GM12875 (cell line): ENCODE results near the gene P2RX4.
"Not testable (repeated sequence)": the region's sequence is repeated elsewhere in the genome, so short reads cannot be mapped to it uniquely, and the experiment has no call there.

ENCODE experiments used
- H3K4me3 ChIP-seq: one replicate; pipeline ENCODE4 v1.5.1; 2011; ENCODE audit warnings: low read depth, low read length, control low read depth
- CTCF ChIP-seq: IDR thresholded peaks from 2 replicates; pipeline ENCODE4 v1.5.1; 2011; ENCODE audit warnings: low read depth, mild to moderate bottlenecking, control low read depth, inconsistent platforms, low read length, moderate library complexity, borderline replicate concordance; ENCODE audit not compliant: insufficient read depth

Gene P2RX4

GRCh38 chr12:121188227-121188626 lies 21.7 kb upstream of the P2RX4 start:
- no peak for TF ChIP-seq CTCF
- H3K4me3 ChIP-seq = no peak overlapping the region

- TF ChIP-seq CTCF = no peak
- H3K4me3 ChIP-seq = no peak overlapping the region
These were observed 20.8 kb upstream of the P2RX4 start for GRCh38 chr12:121189131-121189530.

GRCh38 chr12:121189619-121190155 lies 20.2 kb upstream of the P2RX4 start:
- H3K4me3 ChIP-seq = no peak overlapping the region
- TF ChIP-seq CTCF = no peak

DNA sequence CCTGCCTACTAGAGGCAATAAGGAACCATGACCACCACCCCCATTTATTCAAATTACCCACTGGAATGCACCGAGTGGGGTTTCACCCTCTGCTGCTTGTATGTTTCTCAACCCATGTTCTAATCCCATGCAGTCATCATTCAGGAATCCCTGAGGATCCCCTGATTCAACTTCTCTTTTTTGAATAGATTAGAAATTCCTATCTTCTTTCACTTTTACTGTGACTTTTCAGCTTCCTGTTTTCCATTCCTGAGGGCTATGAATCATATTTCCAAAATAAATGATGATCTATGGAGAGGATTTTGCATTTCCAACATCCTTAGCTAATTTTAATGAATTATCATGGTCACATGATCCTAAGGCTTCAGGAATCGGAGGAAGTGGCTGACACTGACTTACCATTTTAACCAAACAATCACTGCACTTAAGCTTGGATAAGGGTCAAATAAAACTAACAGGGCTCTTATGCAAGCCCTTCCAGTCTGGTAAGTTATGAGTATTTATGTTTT lies 19.4 kb upstream of the P2RX4 start:
- H3K4me3 ChIP-seq = no peak overlapping the region
- TF ChIP-seq CTCF = no peak

DNA sequence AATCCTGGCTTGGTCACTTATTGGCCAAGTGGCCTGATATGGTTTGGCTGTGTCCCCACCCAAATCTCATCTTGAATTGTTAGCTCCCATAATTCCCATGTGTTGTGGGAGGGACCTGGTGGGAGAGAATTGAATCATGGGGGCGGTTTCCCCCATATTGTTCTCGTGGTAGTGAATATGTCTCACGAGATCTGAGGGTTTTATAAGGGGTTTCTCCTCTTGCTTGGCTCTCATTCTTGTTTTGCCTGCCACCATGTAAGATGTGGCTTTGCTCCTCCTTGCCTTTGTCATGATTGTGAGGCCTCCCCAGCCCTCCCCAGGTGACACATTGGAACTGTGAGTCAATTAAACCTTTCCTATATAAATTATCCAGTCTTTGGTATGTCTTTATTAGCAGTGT lies 18.8 kb upstream of the P2RX4 start:
- no peak for TF ChIP-seq CTCF
- H3K4me3 ChIP-seq = no peak overlapping the region

DNA sequence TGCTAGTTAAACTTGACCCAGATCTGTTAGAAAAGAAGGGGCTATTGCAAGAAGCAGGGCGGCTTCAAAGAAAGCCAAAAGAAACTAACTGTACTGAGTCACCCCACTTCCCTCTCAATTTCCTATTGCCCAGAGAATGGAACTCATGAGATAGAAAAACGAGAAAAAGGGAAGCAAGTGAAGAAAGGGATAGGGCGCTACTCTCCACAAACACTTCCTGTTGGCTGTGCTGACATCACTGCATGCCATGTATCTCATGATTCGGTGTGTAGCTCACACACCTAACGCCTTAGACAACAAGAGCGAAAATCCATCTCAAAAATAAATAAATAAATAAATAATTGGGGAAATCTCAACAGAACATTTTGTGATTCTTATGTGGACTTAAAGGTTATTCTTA lies 13.0 kb upstream of the P2RX4 start:
- no peak overlapping the region for H3K4me3 ChIP-seq
- TF ChIP-seq CTCF = no peak

DNA sequence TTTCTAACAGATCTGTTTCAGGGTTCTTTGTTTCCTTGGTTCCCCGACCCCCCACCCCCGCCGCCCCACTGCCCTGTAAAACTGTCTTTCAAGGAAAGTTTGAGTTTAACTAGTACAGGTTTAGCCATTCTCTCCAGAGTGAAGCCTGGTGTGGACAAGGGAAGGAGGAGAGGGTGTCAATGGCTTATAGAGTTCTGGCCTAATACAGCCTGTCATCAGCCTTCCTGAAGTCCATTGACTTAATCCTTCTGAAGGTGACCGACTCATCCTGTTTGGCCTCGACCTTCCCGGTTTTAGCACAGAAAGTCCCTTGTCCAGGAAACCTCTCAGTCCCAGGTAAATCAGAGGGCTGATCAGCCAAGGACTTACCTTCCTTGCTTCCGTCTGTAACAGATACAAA lies 11.0 kb upstream of the P2RX4 start:
- TF ChIP-seq CTCF = no peak
- no peak overlapping the region for H3K4me3 ChIP-seq

DNA sequence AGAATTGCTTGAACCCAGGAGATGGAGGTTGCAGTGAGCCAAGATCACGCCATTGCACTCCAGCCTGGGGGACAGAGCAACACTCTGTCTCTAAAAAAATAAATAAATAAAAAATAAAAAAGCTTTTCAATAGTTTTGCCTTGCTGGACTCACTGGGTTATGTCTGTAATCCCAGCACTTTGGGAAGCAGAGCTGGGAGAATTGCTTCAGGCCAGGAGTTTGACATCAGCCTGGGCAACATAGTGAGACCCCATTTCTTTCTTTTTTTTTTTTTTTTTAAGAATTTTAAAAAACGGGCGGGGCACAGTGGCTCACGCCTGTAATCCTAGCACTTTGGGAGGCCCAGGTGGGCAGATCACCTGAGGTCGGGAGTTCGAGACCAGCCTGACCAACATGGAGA lies 8.8 kb upstream of the P2RX4 start:
- H3K4me3 ChIP-seq = not testable (repeated sequence)
